GM18517 (cell line): Measurements from ENCODE around the gene LRMDA.
"Not testable (repeated sequence)": the region's sequence is repeated elsewhere in the genome, so short reads cannot be mapped to it uniquely, and the experiment has no call there.

Experiments
- ATAC-seq: cut with Tn5 transposase; IDR thresholded peaks from one replicate; pipeline ENCODE4 v1.9.1; 2021; ENCODE audit warnings: mild to moderate bottlenecking, moderate library complexity; ENCODE audit not compliant: unreplicated experiment

Gene LRMDA

GRCh38 chr10:75502389-75502788 lies 71.0 kb downstream of the LRMDA start:
- ATAC-seq, result no peak

- ATAC-seq, result no peak
Observed at GRCh38 chr10:75502838-75503237, 71.4 kb downstream of the LRMDA start.

GRCh38 chr10:75505293-75505692 lies 73.9 kb downstream of the LRMDA start:
- ATAC-seq, result no peak

- ATAC-seq, result peak; percentile 64
Observed at GRCh38 chr10:75505840-75506506, 74.5 kb downstream of the LRMDA start.

- no peak for ATAC-seq
Observed at GRCh38 chr10:75506930-75507329, 75.5 kb downstream of the LRMDA start.

- ATAC-seq, result no peak
Observed at GRCh38 chr10:75507469-75507868, 76.0 kb downstream of the LRMDA start.

GRCh38 chr10:75508239-75508813 lies 76.9 kb downstream of the LRMDA start:
- no peak for ATAC-seq

GRCh38 chr10:75508814-75509306 lies 77.4 kb downstream of the LRMDA start:
- ATAC-seq, result no peak

- ATAC-seq, result no peak
Observed at GRCh38 chr10:75509706-75510105, 78.3 kb downstream of the LRMDA start.

GRCh38 chr10:75511011-75511410 lies 79.6 kb downstream of the LRMDA start:
- ATAC-seq, result no peak

- no peak for ATAC-seq
Observed at GRCh38 chr10:75512203-75512933, 80.9 kb downstream of the LRMDA start.

- ATAC-seq, result no peak
Observed at GRCh38 chr10:75513292-75513885, 82.0 kb downstream of the LRMDA start.

- no peak for ATAC-seq
Observed at GRCh38 chr10:75514830-75515229, 83.4 kb downstream of the LRMDA start.

GRCh38 chr10:75516154-75516553 lies 84.7 kb downstream of the LRMDA start:
- not testable (repeated sequence) for ATAC-seq

GRCh38 chr10:75519213-75519612 lies 87.8 kb downstream of the LRMDA start:
- ATAC-seq, result not testable (repeated sequence)

- not testable (repeated sequence) for ATAC-seq
Observed at GRCh38 chr10:75521194-75521829, 89.9 kb downstream of the LRMDA start.

- no peak for ATAC-seq
Observed at GRCh38 chr10:75525067-75525466, 93.6 kb downstream of the LRMDA start.

- ATAC-seq, result no peak
Observed at GRCh38 chr10:75525646-75526045, 94.2 kb downstream of the LRMDA start.

GRCh38 chr10:75527542-75527941 lies 96.1 kb downstream of the LRMDA start:
- no peak for ATAC-seq

GRCh38 chr10:75528392-75528791 lies 97.0 kb downstream of the LRMDA start:
- ATAC-seq, result no peak

- ATAC-seq, result no peak
Observed at GRCh38 chr10:75530299-75530698, 98.9 kb downstream of the LRMDA start.
